GM19463 (cell line): ENCODE measurements around the gene SPEN.
"Not testable (repeated sequence)": the region's sequence is repeated elsewhere in the genome, so short reads cannot be mapped to it uniquely, and the experiment has no call there.

Source experiments
- ATAC-seq: cut with Tn5 transposase; IDR thresholded peaks from one replicate; pipeline ENCODE4 v1.9.1; 2021; ENCODE audit warnings: mild to moderate bottlenecking, moderate library complexity; ENCODE audit not compliant: unreplicated experiment

The SPEN gene

DNA sequence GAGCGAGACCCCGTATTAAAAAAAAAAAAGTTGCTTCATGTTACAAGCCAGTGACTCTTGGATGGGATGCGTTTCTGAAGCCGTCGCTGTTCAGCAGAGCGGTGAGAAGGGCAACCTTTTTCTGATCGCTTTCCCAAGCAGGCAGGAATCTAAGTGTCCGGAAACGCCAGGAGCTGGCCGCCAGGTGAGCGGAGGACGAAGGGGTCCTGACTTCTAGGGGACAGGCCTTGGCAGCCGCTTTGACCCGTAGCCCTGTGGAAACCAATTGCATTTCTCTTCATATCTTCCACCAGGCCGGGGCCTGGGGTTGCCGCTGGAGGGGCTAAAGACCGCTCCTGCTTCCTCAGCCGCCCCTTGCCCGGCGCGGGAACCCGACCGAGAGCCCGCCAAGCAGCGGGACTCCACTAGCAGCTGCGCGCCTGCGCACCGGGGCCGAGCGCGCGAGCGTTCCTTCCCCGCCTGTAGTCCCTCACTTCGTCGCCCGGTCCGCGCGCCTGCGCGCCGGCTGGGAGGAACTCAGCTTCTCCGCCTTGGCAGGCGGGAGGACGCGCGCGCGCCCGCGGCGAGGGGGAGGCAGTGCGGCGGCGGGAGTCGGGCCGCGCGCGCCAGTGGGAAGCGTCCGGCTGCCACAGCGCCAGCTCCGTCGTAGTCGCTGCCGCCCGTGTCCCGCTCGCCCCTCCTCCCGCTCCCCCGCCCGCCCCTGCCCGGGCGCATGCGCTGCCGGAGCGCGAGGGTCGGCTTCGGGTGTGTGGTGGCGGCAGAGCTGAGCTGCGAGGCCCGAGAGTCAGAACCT, at the start of gene SPEN:
Gene SPEN (plus strand): TSS at position 608 of the 793 bp plus-strand sequence. CDS start 361 bp downstream, outside the sequence.
- ATAC-seq, result peak; percentile 65

DNA sequence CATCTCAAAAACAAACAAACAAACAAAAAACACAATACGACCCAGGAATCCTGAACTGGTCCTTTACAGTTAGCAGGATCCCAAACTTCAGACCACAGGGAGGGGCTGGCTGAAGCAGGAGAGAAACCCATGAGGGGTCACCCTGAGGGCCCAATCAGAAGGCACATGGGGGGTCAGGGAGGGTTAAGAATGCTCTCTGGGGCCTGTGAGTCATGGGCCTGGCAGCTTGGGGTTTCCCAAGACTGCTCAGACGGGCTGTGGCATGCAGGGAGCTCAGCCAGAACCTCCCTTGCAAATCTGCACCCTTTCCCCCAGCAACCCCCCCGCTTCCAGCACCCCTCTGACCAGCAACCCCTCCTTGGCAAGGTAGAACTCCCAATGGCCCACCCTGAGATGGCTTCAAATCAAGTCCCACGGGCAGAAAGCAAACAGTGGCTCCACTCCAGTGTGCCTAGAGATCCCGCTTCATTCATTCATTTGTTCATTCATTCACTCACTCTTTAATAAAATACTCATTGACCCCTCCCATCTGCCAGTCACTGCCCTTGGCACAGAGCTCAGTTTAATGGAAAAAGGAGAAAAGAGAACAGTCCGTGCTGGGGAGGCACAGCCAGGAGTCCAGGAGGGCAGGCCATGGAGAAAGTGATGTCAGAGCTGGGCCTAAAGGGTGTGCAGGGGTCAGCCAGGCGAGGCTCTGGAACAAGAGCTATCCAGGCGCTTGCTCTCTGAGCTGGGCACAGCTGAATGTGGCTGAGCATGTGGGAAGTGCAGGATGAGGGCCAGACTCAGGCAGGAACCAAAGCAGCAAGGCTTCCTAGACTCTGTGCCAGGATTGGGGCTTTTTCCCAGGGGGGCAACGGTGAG, 48.3 kb upstream of the SPEN start:
- no peak for ATAC-seq

GRCh38 chr1:15799928-15800835, 47.3 kb upstream of the SPEN start:
- no peak for ATAC-seq

DNA sequence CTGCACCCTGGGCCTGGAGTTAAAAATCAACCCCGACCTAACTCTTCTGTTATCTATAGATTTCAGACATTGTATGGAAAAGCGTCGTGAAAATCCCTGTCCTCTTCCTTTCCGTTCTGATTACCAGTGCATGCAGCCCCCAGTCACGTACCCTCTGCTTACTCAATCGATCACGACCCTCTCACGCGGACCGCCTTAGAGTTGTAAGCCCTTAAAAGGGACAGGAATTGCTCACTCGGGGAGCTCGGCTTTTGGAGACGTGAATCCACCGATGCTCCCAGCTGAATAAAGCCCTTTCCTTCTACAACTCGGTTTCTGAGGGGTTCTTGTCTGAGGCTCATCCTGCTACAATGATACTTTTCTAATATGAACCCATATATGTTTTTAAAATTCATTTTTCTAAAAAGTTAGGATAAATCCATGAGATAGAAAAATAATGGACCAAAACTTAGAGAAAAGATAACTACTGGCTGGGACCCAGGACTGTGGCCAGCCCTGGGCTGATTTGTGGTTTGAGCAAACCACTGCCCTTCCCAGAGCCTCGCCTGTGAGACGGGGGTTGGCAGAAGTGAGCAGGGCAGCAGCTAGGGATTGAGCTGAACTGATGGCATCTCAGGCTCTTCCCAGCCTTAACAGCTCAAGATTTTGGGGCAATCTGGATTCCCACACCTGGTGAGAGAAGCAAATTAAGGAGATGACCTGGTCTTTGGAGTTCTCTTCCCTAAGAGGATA, 45.1 kb upstream of the SPEN start:
- ATAC-seq, result no peak

- no peak for ATAC-seq
These were observed 44.1 kb upstream of the SPEN start for GRCh38 chr1:15803380-15803779.

DNA sequence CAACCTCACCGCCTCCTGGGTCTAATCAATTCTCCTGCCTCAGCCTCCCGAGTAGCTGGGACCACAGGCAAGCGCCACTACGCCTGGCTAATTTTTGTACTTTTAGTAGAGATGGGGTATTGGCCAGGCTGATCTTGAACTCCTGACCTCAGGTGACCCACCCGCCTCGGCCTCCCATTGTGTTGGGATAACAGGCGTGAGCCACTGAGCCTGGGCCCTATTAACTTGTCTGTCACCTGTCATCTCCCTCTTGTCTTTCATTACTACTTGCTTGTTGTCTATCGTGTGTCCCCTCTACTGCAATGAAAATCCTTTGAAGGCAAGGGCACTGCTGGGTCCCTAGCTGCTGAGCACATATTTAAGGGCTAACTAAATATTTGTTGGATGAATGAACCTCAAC, 43.4 kb upstream of the SPEN start:
- no peak for ATAC-seq

GRCh38 chr1:15807121-15807520, 40.4 kb upstream of the SPEN start:
- no peak for ATAC-seq

GRCh38 chr1:15807549-15807948, 40.0 kb upstream of the SPEN start, which contains the start of gene UQCRHL:
UQCRHL (minus strand) TSS chr1:15807649; CDS start chr1:15807649, 0 bp downstream.
- not testable (repeated sequence) for ATAC-seq

DNA sequence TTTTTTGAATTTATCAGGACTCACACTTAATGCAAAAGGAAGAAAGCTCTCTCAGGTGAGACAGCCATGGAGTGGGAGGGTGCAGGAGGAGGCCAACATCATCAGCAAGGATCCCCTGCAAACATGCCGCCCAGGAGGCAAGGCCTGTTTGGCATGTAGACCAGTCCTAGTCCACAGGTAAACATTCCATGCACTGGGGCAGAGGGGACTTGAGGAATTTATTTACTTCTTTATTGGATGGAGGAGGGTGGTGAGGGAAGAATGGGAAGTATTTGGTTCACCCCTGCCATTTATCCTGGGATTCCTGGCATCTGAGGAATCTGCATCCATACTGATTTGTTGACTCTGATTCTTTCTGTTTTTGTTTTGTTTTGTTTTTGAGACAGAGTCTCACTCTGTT, 38.6 kb upstream of the SPEN start:
- ATAC-seq, result no peak

- no peak for ATAC-seq
These were observed 37.4 kb upstream of the SPEN start for GRCh38 chr1:15810073-15810472.

DNA sequence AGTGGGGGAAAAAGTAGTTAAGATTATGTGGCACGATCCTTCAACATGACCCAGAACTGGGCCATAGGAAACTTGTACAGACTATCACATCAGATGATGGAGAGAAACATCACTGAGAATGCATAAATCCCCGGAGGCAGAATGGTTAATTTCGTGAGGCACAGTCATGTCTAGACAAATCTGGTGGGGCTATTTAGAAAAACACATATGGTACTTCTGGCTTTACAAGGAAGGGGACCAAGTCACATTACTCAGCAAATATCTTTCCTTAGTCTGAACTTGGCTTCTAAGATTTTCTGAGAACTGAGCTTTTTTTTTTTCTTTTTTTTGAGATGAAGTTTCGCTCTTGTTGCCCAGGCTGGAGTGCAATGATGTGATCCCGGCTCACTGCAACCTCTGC, 30.8 kb upstream of the SPEN start:
- ATAC-seq, result no peak

GRCh38 chr1:15820478-15820877, 27.0 kb upstream of the SPEN start:
- no peak for ATAC-seq

- ATAC-seq, result no peak
These were observed 21.7 kb upstream of the SPEN start for GRCh38 chr1:15825800-15826199.

GRCh38 chr1:15826810-15827507, 20.5 kb upstream of the SPEN start:
- no peak for ATAC-seq

GRCh38 chr1:15827567-15827966, 19.9 kb upstream of the SPEN start:
- ATAC-seq, result not testable (repeated sequence)

DNA sequence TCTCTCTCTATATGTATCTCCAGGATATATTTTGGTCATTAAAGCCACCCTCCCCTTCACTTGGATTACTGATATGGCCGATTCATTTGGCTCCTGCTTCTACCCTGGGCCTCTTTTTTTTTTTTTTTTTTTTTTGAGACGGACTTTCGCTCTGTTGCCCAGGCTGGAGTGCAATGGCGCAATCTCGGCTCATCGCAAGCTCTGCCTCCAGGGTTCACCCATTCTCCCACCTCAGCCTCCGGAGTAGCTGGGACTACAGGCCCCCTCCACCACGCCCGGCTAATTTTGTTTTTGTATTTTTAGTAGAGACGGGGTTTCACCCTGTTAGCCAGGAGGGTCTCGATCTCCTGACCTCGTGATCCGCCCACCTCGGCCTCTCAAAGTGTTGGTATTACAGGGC, 18.6 kb upstream of the SPEN start:
- ATAC-seq, result not testable (repeated sequence)

DNA sequence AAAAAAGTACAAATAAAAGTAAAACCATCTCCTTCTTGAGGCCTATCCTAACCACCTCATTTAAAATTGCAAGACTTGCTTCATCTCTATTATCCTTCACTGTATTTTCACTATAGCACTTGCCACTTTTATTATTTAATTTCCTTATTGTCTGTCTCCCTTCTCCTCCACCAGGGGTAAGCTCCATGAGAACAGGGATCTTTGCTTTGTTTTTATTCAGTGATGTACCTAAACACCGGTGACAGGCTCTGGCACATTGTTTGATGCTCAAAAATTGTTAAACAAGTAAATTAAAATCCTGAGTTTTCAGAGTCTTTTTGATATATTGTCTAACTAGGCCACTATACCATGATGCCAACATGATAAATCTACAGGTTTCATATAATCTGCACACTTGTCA, 17.2 kb upstream of the SPEN start:
- no peak for ATAC-seq

DNA sequence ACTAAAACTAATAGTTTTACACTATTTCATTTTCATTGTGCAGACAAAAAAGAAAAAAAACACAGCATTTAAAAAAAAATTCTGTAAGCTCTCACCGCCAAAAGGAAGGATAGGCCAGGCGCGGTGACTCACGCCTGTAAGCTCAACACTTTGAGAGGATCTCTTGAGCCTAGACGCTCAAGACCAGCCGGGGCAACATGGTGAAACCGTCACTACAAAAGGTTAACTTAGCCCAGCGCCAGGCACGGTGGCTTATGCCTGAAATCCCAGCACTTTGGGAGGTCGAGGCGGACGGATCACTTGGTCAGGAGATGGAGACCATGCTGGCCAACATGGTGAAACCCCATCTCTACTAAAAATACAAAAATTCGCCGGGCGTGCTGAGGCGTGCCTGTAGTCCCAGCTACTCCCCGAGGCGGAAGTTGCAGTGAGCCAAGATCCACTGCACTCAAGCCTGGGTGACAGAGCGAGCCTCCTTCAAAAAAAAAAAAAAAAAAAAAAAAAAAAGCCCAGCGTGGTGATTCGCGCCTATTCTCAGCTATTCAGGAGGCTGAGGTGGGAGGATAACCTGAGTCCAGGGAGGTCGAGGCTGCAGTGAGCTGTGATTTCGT, 14.3 kb upstream of the SPEN start:
- no peak for ATAC-seq

GRCh38 chr1:15833842-15834405, 13.6 kb upstream of the SPEN start:
- no peak for ATAC-seq
